Measurements from ENCODE around the gene DDX1. TPM values are rescaled to one million over a fixed set of nuclear protein-coding genes. Genes with fewer than 3 reads are reported as not detected.

DDX1 gene
- total RNA-seq, 2 donors from 2014 or later = 27.6 to 35.0 TPM

GRCh38 chr2:15656090-15656489 is 64.4 kb downstream of the DDX1 start:
- Mint-ChIP-seq H3K36me3 (ENCODE audit: low read depth) (peaks cover 5% of the 10 kb centered on the region), H3K4me1 (peaks cover 8% of the 10 kb centered on the region), H3K27me3 (peaks cover 26% of the 10 kb centered on the region), H3K27ac (no peak overlapping the region), H3K4me3 (no peak overlapping the region)
- no peaks in the 10 kb centered on the region for H3K9me3 ChIP-seq (ENCODE audit: control insufficient read depth, low read length, poor library complexity, severe bottlenecking)
- no peak for DNase-seq
- no peak for ATAC-seq

- Mint-ChIP-seq H3K27ac (no peak overlapping the region), H3K36me3 (ENCODE audit: low read depth) (peaks cover 5% of the 10 kb centered on the region), H3K4me1 (peaks cover 8% of the 10 kb centered on the region), H3K4me3 (no peak overlapping the region), H3K27me3 (peaks cover 35% of the 10 kb centered on the region)
- DNase-seq (no peak), ATAC-seq (no peak)
- no peaks in the 10 kb centered on the region for H3K9me3 ChIP-seq (ENCODE audit: control insufficient read depth, low read length, poor library complexity, severe bottlenecking)
Observed at GRCh38 chr2:15657759-15658158, 66.1 kb downstream of the DDX1 start.

GRCh38 chr2:15658911-15659310 is 67.2 kb downstream of the DDX1 start:
- H3K4me1 Mint-ChIP-seq = peaks cover 8% of the 10 kb centered on the region
- peaks cover 27% of the 10 kb centered on the region for H3K27me3 Mint-ChIP-seq
- ATAC-seq (no peak), DNase-seq (no peak)
- peaks cover 5% of the 10 kb centered on the region for H3K36me3 Mint-ChIP-seq (ENCODE audit: low read depth)
- no peak overlapping the region for H3K27ac Mint-ChIP-seq
- H3K4me3 Mint-ChIP-seq = no peak overlapping the region
- H3K9me3 ChIP-seq (ENCODE audit: control insufficient read depth, low read length, poor library complexity, severe bottlenecking) = no peaks in the 10 kb centered on the region

GRCh38 chr2:15660491-15661294 is 69.0 kb downstream of the DDX1 start:
- ATAC-seq (no peak), DNase-seq (no peak)
- Mint-ChIP-seq H3K27me3 (peaks cover 15% of the 10 kb centered on the region), H3K27ac (no peak overlapping the region), H3K36me3 (ENCODE audit: low read depth) (peaks cover 2% of the 10 kb centered on the region), H3K4me1 (no peaks in the 10 kb centered on the region), H3K4me3 (no peak overlapping the region)
- H3K9me3 ChIP-seq (ENCODE audit: control insufficient read depth, low read length, poor library complexity, severe bottlenecking) = no peaks in the 10 kb centered on the region

- Mint-ChIP-seq H3K4me1 (no peaks in the 10 kb centered on the region), H3K27ac (no peak overlapping the region), H3K4me3 (no peak overlapping the region), H3K27me3 (peaks cover 14% of the 10 kb centered on the region), H3K36me3 (ENCODE audit: low read depth) (peaks cover 2% of the 10 kb centered on the region)
- DNase-seq (no peak), ATAC-seq (no peak)
- H3K9me3 ChIP-seq (ENCODE audit: control insufficient read depth, low read length, poor library complexity, severe bottlenecking) = no peaks in the 10 kb centered on the region
Observed at GRCh38 chr2:15661295-15661569, 69.6 kb downstream of the DDX1 start.

GRCh38 chr2:15662026-15662425 is 70.4 kb downstream of the DDX1 start:
- peaks cover 19% of the 10 kb centered on the region for H3K27me3 Mint-ChIP-seq
- no peaks in the 10 kb centered on the region for H3K9me3 ChIP-seq (ENCODE audit: control insufficient read depth, low read length, poor library complexity, severe bottlenecking)
- H3K4me1 Mint-ChIP-seq = no peaks in the 10 kb centered on the region
- peaks cover 2% of the 10 kb centered on the region for H3K36me3 Mint-ChIP-seq (ENCODE audit: low read depth)
- DNase-seq (no peak), ATAC-seq (no peak)
- H3K27ac Mint-ChIP-seq = no peak overlapping the region
- H3K4me3 Mint-ChIP-seq = no peak overlapping the region

- no peaks in the 10 kb centered on the region for H3K4me1 Mint-ChIP-seq
- H3K9me3 ChIP-seq (ENCODE audit: control insufficient read depth, low read length, poor library complexity, severe bottlenecking) = no peaks in the 10 kb centered on the region
- H3K27ac Mint-ChIP-seq = no peak overlapping the region
- peaks cover 25% of the 10 kb centered on the region for H3K27me3 Mint-ChIP-seq
- peaks cover 2% of the 10 kb centered on the region for H3K36me3 Mint-ChIP-seq (ENCODE audit: low read depth)
- no peak for DNase-seq
- no peak overlapping the region for H3K4me3 Mint-ChIP-seq
- ATAC-seq = no peak
Observed at GRCh38 chr2:15662579-15662978, 70.9 kb downstream of the DDX1 start.

- peaks cover 37% of the 10 kb centered on the region for H3K27me3 Mint-ChIP-seq
- peaks cover 2% of the 10 kb centered on the region for H3K36me3 Mint-ChIP-seq (ENCODE audit: low read depth)
- peaks cover 3% of the 10 kb centered on the region for H3K4me1 Mint-ChIP-seq
- no peak overlapping the region for H3K4me3 Mint-ChIP-seq
- no peaks in the 10 kb centered on the region for H3K9me3 ChIP-seq (ENCODE audit: control insufficient read depth, low read length, poor library complexity, severe bottlenecking)
- DNase-seq (no peak), ATAC-seq (no peak)
- H3K27ac Mint-ChIP-seq = no peak overlapping the region
Observed at GRCh38 chr2:15663802-15664201, 72.1 kb downstream of the DDX1 start.

- DNase-seq = no peak
- H3K27ac Mint-ChIP-seq = no peak overlapping the region
- H3K9me3 ChIP-seq (ENCODE audit: control insufficient read depth, low read length, poor library complexity, severe bottlenecking) = no peaks in the 10 kb centered on the region
- no peaks in the 10 kb centered on the region for H3K36me3 Mint-ChIP-seq (ENCODE audit: low read depth)
- H3K27me3 Mint-ChIP-seq = peaks cover 44% of the 10 kb centered on the region
- ATAC-seq = no peak
- peaks cover 3% of the 10 kb centered on the region for H3K4me1 Mint-ChIP-seq
- H3K4me3 Mint-ChIP-seq = no peak overlapping the region
Observed at GRCh38 chr2:15664273-15665066, 72.8 kb downstream of the DDX1 start.

- DNase-seq (no peak), ATAC-seq (no peak)
- Mint-ChIP-seq H3K27me3 (peaks cover 44% of the 10 kb centered on the region), H3K4me1 (peaks cover 3% of the 10 kb centered on the region), H3K4me3 (no peak overlapping the region), H3K36me3 (ENCODE audit: low read depth) (no peaks in the 10 kb centered on the region), H3K27ac (no peak overlapping the region)
- no peaks in the 10 kb centered on the region for H3K9me3 ChIP-seq (ENCODE audit: control insufficient read depth, low read length, poor library complexity, severe bottlenecking)
Observed at GRCh38 chr2:15665067-15665942, 73.6 kb downstream of the DDX1 start.

- Mint-ChIP-seq H3K27me3 (peaks cover 50% of the 10 kb centered on the region), H3K27ac (no peak overlapping the region), H3K36me3 (ENCODE audit: low read depth) (no peaks in the 10 kb centered on the region), H3K4me3 (no peak overlapping the region), H3K4me1 (peaks cover 3% of the 10 kb centered on the region)
- no peaks in the 10 kb centered on the region for H3K9me3 ChIP-seq (ENCODE audit: control insufficient read depth, low read length, poor library complexity, severe bottlenecking)
- no peak for DNase-seq
- no peak for ATAC-seq
Observed at GRCh38 chr2:15665943-15666460, 74.3 kb downstream of the DDX1 start.

GRCh38 chr2:15666861-15667808 is 75.5 kb downstream of the DDX1 start:
- H3K27me3 Mint-ChIP-seq = peaks cover 44% of the 10 kb centered on the region
- no peak overlapping the region for H3K4me3 Mint-ChIP-seq
- no peaks in the 10 kb centered on the region for H3K36me3 Mint-ChIP-seq (ENCODE audit: low read depth)
- ATAC-seq = no peak
- DNase-seq = no peak
- peaks cover 3% of the 10 kb centered on the region for H3K4me1 Mint-ChIP-seq
- H3K9me3 ChIP-seq (ENCODE audit: control insufficient read depth, low read length, poor library complexity, severe bottlenecking) = no peaks in the 10 kb centered on the region
- no peak overlapping the region for H3K27ac Mint-ChIP-seq

Data from T-helper 17 cell (primary cell).